ENCODE measurements around the gene TBL2. TPM values are rescaled to one million over a fixed set of nuclear protein-coding genes. Genes with fewer than 3 reads are reported as not detected.

Gene TBL2, protein sequence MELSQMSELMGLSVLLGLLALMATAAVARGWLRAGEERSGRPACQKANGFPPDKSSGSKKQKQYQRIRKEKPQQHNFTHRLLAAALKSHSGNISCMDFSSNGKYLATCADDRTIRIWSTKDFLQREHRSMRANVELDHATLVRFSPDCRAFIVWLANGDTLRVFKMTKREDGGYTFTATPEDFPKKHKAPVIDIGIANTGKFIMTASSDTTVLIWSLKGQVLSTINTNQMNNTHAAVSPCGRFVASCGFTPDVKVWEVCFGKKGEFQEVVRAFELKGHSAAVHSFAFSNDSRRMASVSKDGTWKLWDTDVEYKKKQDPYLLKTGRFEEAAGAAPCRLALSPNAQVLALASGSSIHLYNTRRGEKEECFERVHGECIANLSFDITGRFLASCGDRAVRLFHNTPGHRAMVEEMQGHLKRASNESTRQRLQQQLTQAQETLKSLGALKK
- 66.4 and 78.5 TPM in 2 replicates for total RNA-seq (2014; rRNA removed; shearing (Covaris generic))

GRCh38 chr7:73578342-73579128, at the start of gene TBL2:
TSS of gene TBL2 (minus strand) at chr7:73578579. CDS start at chr7:73578549, 30 bp downstream.

DNA sequence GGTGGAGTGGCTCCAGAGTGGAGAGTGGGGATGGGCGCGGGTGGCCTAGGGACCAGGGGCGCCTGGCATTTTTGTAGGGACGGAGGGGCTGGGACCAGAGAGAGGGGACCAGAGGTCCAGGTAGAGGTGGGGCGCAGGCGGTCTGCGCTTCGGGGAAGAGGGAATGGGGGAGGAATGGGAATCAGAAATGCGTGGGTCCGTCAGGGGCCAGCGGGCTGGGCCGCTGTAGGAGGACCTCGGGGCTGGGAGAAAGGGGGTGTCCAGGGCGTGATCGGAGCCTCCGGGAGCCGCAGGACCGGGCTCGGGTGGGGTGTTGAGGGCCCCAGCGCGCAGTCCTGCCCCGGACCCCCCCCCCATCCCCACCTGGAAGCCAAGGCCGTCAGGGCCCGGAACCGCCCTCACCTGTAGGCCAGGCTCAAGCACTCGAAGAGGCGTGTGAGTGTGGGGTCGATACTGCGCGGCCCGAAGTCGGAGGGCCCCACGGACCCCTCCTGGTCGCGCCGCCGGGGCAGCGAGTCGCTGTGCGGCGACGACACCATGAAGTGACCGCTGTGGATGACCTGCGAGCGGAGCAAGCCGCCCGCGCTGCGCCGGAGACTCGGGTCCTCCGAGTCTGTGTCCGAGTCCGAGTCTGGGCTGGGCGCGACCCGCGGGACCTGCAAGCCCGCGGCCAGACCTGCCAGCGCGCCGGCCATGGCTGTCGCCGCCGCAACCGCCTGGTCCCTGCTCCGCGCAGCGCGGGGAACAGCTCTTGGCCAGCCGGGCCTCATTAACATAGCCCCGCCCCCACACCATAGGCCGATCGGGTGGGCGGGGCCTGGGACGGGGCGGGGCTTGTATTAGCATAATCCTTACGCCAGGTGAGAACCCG, 45.7 kb upstream of the TBL2 start, which contains the start of gene MLXIPL:
Gene MLXIPL (minus strand): TSS at position 725 of the 871 bp plus-strand sequence. CDS start 30 bp downstream, at position 695.

GRCh38 chr7:73557397-73558257, 20.8 kb downstream of the TBL2 start, which contains the start of gene BCL7B:
TSS of gene BCL7B (minus strand) at chr7:73557690. CDS start at chr7:73557578, 112 bp downstream.

DNA sequence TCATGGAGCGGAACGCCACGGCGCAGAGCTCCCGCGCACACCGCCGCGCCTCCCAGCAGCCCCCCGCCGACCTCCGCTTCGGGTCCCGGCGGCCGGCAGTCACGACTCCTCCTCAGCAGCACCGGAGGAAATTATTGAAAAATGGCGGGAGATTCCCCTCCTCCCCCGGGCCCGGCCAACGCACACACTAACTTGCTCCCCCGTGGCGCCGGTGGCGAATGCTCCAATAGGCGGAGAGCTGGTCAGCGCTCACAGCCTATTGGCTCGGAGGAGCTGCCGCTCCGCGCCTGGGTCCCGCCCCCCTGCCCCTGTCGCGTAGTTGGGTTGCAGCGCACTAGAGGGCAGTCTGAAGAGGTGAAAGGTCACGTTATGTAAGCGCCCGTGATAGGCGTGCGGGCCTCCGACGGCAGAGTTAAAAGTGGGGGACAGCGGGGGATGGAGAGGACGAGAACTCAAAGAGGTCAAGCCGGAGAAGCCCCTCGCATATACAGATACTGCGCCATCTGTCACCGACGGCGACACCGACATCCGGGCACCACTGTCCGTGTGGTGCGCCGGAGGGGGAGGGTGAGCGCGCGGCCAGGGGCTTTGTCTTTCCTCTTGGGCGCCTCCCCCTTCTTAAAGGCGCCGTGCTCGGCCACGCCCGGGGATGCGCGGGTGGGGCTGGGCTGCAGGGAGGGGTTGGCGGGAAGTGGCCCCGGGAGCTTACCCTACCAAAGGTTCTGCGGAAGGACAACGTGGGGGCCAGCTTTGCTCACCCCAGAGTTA, 56.1 kb downstream of the TBL2 start, which contains the start of gene BAZ1B:
Gene BAZ1B (minus strand): TSS at position 189 of the 768 bp plus-strand sequence. CDS start 360 bp downstream, outside the sequence.

Other genes starting within 250 kb of the TBL2 start
- gene FZD9, start 144.8 kb downstream of the TBL2 start, total RNA-seq (2014; rRNA removed; shearing (Covaris generic)): 3.1 and 3.8 TPM in 2 replicates
- 62.2 and 68.6 TPM in 2 replicates for gene BAZ1B, start 56.3 kb downstream of the TBL2 start, total RNA-seq (2014; rRNA removed; shearing (Covaris generic))
- gene BCL7B, start 20.9 kb downstream of the TBL2 start, total RNA-seq (2014; rRNA removed; shearing (Covaris generic)): 47.9 and 56.0 TPM in 2 replicates
- 0.05 and 0.26 TPM in 2 replicates for gene MLXIPL, start 45.9 kb upstream of the TBL2 start, total RNA-seq (2014; rRNA removed; shearing (Covaris generic))
- gene VPS37D, start 89.3 kb upstream of the TBL2 start, total RNA-seq (2014; rRNA removed; shearing (Covaris generic)): 3.2 and 7.2 TPM in 2 replicates
- 3.1 and 3.6 TPM in 2 replicates for gene DNAJC30, start 104.9 kb upstream of the TBL2 start, total RNA-seq (2014; rRNA removed; shearing (Covaris generic))
- gene BUD23, start 105.0 kb upstream of the TBL2 start, total RNA-seq (2014; rRNA removed; shearing (Covaris generic)): 105 and 106 TPM in 2 replicates
- gene STX1A, start 141.1 kb upstream of the TBL2 start, total RNA-seq (2014; rRNA removed; shearing (Covaris generic)): 66.5 and 72.9 TPM in 2 replicates
- 35.9 and 42.6 TPM in 2 replicates for gene ABHD11, start 160.2 kb upstream of the TBL2 start, total RNA-seq (2014; rRNA removed; shearing (Covaris generic))
- not detected in 2 replicates for gene CLDN3, start 191.7 kb upstream of the TBL2 start, total RNA-seq (2014; rRNA removed; shearing (Covaris generic))

Data from A375 (cell line).